NCI-H1694 (cell line): ENCODE measurements around the gene ZFYVE19.
"Not testable (repeated sequence)": the region's sequence is repeated elsewhere in the genome, so short reads cannot be mapped to it uniquely, and the experiment has no call there.

ENCODE experiments used
- DNase-seq: peaks from one replicate; lab custom pipeline; 2025; lab: John Stamatoyannopoulos, UW

ZFYVE19 gene

DNA sequence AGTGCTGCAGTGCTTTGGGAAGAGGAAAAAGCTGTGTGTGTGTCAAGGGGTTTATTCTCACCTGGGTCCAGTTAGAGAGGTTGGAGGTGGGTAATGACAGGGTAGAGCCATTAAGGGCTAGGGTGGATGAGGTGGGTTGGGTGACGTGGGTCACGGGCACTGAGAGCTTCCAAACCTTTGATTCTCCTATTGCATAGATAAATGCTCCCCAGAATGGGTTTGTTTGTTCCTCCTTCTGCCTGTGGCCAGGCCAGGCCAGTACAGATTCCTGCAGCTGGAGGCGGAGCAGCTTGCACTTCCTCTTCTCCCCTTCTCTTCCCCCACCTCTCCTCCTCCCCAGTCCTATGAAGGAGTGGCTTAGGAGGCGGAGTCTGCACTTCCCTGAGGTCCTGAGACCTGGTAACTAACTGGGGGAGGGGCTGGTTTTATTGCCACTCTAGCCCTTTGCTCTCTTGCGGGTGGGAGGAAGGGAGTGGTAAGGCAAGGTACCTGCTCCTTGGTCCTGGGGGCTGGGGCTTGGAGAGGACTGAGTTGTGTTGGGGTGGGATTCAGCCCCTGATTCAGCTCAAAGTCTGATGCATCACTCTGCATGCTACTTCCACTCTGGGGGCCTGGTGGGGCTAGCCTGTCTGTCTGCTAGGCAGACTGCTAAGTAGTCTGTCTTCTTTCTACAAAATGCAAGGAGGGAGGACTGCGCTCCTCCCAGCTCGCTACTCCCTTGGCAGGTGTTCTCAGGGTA lies 40.5 kb downstream of the ZFYVE19 start:
- no peak for DNase-seq

DNA sequence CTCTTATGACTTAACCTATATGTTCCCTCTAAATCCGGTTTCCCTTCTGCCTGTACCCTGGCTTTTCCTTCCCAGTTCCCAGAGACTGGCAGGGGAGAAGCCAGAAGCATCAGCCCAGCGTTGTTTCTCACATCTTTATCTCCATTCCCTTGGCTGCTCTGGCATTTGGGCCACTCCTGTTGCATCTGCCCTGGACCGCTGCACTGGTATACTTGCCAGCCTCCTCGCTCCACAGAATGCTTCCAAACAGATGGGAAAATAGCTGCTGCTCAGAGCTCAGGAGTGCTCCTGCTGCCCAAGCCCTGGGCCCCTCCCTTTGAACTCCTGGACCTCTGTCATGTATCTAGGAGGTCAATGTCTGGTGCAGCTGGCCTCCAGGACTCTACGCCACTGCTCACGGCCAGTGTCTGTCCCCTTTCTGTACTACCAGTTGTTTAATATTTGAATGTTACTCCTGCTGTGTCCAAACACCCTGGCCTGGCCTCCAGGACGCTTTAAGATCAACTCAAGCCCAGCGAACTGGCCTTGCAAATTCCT lies 43.8 kb downstream of the ZFYVE19 start:
- DNase-seq: no peak

DNA sequence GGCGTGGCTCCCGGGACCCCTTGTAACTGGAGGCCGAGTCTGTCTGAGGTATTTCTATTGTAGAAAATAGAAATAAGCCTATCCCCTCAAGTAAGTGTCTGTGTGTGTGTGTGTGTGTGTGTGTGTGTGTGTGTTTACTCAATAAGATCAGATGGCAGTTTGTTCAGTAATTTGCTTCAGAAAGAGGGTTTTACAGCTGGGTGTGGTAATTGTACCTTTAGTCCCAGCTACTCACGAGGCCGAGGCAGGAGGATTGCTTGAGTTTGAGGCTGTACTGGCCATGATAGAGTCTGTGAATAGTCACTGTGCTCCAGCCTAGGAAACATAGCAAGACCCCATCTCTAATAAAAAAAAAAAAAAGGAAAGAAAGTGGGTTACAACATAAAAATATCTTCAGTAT lies 45.6 kb downstream of the ZFYVE19 start:
- no peak for DNase-seq

DNA sequence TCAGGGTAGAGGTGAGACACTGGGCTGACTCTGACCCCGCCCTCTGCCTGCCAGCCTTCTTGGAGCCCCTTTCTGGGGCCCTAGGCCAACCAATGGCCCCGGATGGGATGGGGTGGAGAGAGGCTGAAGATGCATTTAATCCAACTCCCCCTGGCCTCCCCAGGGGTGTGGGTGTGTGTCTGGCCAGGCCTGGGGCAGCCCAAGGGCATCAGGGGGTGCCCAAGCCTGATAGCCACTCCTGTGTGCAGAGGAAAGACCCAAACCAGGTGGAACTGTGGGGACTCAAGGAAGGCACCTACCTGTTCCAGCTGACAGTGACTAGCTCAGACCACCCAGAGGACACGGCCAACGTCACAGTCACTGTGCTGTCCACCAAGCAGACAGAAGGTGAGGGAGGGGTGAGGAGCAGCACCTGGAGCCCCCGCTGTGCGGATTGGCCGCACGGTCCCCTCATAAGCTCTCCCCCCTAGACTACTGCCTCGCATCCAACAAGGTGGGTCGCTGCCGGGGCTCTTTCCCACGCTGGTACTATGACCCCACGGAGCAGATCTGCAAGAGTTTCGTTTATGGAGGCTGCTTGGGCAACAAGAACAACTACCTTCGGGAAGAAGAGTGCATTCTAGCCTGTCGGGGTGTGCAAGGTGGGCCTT lies 46.5 kb downstream of the ZFYVE19 start:
- DNase-seq: no peak

DNA sequence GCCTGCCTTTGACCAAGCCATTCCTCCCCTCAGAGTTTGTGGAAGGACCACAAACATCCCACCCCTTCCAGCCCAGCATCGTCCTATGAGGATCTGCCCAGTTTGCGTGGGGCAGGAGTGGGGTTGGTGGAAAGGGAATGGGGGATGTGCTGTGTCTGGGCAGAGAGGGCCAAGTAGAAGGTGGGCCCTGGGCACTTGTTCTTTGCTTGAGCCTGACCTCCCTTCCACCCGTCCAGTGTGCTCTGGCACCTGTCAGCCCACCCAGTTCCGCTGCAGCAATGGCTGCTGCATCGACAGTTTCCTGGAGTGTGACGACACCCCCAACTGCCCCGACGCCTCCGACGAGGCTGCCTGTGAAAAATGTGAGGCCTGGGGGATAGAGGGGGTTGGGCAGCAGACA lies 47.3 kb downstream of the ZFYVE19 start:
- no peak for DNase-seq

DNA sequence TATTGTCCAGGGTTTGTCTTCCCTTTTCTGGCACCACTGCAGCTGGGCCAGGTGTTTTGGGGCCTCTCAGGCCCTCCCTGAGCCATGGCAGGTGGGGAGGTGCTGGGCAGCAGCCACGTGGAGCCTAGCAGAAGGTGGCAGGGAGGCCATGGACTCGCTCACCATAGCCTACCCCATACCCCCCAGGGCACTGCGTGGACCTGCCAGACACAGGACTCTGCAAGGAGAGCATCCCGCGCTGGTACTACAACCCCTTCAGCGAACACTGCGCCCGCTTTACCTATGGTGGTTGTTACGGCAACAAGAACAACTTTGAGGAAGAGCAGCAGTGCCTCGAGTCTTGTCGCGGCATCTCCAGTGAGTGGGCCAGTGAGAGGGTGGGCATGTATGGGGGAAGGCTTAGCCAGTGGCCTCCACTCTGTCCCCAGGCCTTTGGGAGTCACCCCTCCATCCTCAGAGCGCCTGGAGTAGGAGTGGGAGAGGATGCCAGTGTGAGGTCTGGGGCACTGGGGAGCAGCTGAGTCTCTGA lies 48.9 kb downstream of the ZFYVE19 start:
- no peak for DNase-seq

DNA sequence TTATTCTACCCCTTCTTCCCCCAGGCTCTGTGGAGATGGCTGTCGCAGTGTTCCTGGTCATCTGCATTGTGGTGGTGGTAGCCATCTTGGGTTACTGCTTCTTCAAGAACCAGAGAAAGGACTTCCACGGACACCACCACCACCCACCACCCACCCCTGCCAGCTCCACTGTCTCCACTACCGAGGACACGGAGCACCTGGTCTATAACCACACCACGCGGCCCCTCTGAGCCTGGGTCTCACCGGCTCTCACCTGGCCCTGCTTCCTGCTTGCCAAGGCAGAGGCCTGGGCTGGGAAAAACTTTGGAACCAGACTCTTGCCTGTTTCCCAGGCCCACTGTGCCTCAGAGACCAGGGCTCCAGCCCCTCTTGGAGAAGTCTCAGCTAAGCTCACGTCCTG lies 49.9 kb downstream of the ZFYVE19 start:
- DNase-seq: no peak

DNA sequence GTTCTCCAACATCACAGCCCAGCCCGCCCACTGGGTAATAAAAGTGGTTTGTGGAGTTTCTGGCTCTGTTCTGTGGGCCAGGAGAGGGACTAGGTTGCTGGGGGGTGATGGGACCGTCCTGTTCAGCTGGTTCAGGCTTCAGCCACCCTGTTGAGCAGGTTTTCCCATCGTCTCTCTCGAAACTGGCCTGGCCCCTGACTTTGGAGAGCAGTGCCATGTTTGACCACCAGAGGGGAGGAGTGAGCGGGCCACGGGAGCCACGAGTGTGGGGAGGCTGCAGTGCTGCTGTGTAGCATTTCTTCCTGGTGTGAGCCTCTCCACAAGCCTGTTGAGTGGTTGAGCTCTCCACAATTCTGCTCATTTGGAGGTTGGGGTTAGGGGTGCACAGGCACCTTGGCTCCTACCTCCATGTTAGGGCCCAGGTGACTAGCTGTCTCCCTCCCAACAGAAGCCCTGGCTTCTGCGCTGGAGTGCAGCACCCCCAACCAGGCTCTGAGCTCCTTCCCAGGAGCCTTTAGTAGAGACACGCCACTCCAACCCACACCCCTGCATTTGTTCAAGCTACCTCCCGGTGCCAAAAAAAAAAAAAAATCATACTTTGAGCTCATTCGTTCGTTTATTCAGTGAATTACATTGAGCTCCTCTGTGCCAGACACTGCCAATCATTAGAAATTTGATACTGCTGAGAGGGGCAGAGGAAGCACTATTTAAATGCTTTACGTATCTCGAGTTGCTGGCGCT lies 50.9 kb downstream of the ZFYVE19 start:
- peak; percentile 39 for DNase-seq

DNA sequence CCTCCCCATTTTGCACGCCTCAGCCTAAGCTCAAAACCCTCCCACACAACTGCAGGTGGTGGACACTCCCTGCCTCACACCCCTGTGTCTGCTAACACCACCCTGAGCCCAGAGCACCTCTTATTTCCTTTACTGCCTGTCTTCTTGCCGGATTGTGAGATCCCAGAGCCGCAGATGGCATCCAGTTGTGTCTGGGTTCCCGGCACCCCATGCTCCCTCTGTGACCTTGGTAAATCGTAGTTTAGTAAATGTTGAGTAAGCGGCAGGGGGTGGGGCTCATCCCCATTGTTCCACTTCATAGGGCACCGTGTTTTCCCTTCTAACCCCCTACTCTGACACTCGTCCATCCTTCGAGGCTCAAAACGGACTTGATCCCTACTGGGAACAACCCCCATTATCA lies 51.8 kb downstream of the ZFYVE19 start:
- no peak for DNase-seq

DNA sequence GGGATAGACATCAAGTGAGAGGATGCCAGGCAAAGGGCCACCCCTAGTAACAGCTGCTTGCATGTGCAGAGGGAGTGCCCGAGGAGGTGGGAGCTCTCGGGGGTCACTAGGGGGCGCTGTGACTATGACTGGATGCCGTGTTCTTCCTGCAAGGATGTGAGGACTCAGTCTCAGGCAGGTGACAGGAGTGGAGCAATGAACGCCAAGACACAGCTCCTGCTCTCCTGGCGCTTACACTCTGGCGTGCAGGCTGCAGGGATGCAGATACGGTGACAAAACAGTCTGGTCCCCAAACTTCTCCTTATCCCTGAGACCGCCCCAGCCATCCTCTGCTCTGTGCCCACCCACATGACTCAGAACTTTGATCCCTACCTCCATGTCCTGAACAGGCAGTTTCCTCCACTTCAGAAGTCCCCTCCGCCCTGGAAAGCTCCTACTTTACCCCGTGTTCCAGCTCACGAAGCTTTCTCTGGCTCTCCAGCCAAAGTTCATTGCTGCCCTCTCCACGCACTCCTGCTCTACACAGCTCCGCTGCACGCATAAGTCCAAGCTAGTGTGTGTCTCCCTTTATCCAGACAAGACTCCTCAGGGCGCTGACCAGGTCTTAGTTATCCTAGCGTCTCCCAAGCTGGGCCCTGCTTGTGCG lies 52.4 kb downstream of the ZFYVE19 start:
- DNase-seq: peak; percentile 59

DNA sequence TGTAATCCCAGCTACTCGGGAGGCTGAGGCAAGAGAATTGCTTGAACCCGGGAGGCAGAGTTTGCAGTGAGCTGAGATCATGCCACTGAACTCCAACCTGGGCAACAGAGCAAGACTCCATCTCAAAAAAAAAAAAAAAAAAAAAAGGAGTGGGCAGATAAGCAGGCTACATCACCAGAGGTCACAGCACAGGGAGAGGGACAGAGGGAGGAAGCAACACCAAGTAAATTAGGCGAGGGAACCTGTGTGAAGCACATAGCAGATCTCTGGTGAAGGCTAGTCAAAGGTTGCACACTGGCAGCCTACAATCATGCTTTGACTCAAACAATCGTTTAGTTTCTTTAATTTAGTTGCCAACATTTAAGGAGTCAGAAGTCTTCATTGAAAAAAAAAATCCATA lies 54.3 kb downstream of the ZFYVE19 start:
- not testable (repeated sequence) for DNase-seq

DNA sequence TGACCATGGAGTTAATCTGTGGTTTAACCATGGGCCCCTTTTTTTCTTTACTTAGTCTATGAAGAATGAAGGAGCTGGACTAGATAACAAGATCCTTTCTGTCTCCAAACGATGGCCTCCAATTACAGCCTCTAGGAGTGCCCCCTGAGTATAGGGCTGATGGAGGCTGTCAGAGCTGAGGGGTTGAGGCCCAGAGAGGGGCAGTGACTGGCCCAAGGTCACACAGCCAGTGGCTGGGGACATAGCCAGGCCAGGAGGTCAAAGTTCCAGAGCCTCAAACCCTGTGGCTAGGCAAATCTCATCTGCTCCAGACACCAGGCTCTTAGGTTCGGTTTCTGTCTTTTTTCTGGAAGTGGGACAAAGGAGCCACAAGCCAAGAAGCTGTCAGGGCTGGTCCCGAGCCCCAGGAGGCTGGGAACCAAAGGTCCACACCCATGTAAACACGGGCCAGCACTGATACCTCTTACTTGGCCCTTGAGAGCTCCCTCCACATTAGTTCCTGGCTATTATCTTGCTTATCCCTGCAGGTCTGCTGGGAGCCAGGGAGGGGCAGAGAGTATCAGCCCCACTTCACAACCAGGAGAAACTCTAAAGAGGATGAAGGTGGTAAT lies 56.9 kb downstream of the ZFYVE19 start:
- DNase-seq: no peak
